GM18519 (cell line): ENCODE results near the gene SCAI.
"Not testable (repeated sequence)": the region's sequence is repeated elsewhere in the genome, so short reads cannot be mapped to it uniquely, and the experiment has no call there.

Experiments used
- ATAC-seq: cut with Tn5 transposase; IDR thresholded peaks from one replicate; pipeline ENCODE4 v1.9.1; 2021; ENCODE audit warnings: mild to moderate bottlenecking, moderate library complexity; ENCODE audit not compliant: unreplicated experiment, low FRiP score

Gene SCAI

DNA sequence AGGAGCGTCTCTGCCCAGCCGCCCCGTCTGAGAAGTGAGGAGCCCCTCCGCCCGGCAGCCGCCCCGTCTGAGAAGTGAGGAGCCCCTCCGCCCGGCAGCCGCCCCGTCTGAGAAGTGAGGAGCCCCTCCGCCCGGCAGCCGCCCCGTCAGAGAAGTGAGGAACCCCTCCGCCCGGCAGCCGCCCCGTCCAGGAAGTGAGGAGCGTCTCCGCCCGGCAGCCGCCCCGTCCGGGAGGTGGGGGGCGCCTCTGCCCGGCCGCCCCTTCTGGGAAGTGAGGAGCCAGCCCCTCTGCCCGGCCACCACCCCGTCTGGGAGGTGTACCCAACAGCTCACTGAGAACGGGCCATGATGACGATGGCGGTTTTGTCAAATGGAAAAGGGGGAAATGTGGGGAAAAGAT lies 34.8 kb downstream of the SCAI start:
- not testable (repeated sequence) for ATAC-seq

DNA sequence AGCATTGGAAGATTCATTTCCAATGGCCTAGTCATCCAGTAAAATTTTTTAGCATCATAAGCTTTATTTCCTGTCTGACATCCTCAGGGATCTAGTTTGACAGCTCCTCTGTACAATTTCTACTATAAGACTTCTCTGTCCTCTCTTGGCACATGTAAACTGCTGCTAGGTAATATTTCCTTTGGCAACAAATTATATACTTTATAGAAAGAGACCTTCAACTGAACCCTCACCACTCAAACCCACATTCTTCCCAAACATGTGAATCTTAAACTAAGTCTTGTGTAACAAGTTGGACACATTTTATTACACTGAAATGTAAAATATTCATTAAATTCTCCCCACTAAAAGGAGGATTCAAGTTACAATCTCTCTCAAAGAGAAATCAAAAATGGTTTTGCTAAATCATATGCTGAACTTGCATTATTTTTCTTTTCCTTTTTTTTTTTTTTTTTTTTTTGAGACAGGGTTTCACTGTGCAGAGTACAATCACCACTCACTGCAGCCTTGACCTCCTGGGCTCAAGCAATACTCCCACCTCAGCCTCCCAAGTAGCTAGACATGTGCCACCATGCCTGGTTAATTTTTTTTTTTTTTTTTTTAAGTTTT lies 36.9 kb downstream of the SCAI start:
- no peak for ATAC-seq

DNA sequence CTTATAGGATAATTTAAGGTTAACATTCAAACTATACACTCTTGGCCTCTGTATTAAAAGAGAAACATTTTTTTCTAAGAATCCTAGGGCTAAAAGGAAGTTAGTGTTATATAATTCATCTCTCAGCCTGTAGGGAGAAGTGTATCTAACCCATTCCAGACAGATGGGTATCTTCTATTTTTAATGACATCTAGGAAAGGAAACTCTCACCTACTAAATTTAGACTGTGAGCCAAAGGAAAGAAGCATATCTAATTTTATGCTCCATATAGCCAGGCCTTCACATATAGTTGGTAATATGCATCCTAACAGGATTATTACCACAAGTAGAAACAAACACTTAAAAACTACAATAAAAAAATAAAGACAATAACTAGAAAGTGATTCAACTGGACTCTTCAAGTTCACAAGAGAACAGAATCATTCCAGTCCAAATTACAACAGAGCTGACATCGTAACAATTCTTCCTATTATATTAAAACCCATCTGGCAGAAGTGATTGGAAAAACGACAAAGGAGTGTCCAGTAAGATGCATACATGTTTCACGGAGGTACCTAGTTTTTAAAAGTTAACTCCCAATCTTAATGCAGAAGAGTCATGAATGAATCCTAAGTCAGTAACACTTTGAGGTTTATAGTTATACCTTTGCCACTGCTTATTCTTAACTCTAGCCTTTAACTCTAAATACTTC lies 39.4 kb downstream of the SCAI start:
- no peak for ATAC-seq

DNA sequence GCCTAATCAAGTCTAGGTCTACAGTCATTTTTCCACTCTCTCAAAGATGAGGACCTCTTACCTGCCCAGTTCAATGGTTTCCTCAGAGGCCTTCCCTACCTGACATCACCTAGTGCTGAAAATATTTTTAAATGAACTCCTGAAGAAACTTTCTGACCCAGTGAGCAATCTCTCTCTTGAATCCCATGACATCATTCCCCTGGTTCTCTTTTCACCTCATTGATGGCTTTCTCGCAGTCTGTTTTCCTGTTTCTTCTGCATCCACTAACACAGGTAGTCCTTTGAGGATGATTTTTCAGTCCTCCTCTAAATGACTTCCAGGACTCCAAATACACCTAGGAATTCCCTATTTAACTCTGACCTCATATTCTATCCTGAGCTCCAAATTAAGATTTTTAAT lies 40.3 kb downstream of the SCAI start:
- ATAC-seq: no peak

DNA sequence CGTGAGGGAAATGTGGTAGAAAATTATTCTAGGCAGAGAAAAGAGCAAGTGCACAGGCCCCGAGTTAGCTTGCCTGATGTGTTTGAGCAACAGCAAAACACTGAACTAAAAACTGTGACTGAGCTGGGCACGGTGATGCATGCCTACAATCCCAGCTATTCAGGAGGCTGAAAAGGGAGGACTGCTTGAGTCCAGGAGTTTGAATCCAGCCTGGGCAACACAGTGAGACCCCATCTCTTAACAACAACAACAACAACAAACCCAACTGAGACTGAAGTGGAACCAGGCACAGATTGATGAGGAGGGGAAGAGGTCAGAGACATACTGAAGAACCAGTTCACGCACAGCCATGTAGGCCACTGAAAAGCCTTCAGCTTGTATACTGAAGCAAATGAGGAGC lies 42.5 kb downstream of the SCAI start:
- no peak for ATAC-seq

DNA sequence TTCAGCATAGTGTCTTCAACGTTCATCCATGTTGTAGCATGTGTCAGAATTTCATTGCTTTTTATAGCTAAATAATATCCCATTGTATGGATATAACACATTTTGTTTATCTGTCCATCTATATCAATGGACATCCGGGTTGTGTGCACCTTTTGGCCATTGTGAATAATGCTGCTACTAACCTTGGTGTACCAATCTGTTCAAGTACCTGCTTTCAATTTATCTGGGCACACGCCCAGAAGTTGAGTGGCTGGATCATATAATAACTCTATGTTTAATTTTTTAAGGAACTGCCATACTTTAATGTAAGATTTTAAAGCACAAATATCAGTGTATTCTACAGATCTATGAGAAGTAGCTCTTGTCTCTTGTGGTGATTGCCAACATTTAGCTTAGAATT lies 43.5 kb downstream of the SCAI start:
- no peak for ATAC-seq

DNA sequence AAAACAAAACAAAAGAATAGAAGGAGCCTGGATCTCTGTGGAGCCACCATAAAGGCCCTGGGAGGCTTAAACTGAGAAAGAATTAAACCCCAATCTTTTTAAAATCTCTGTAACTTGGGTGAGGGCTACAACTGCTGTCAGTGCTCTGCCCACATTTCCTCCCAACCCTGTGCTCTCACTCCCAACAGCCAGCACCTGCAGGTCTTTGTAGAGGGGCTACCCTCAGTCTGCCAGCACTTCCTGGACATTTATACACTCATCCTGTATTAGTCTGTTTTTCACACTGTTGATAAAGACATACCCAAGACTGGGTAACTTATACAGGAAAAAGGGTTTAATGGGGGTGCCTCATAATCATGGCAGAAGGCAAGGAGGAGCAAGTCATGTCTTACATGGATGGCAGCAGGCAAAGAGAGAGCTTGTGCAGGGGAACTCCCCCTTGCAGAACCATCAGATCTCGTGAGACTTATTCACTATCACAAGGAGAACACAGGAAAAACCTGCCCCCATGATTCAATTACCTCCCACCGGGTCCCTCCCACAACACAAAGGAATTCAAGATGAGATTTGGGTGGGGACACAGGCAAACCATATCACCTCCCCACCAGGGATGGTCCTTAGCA lies 47.4 kb downstream of the SCAI start:
- ATAC-seq: no peak

DNA sequence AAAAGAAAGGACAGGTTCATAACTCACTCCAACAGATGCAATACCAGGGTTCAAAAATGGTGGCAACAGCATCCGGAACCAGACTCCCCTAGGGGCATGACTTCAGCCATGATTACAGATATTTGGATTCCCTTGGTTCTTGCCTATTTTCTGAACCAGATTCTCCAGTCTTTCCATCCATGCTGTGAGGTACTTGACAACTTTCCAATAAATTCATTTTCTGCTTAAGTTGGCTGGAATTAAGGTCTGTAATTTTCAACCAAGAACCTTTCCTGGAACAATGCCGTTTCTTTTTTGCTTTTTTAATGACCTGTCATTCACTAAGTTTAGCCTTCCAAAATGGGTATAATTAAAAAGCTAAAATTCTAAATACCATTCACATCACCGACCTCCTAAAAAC lies 52.2 kb downstream of the SCAI start:
- ATAC-seq: no peak

DNA sequence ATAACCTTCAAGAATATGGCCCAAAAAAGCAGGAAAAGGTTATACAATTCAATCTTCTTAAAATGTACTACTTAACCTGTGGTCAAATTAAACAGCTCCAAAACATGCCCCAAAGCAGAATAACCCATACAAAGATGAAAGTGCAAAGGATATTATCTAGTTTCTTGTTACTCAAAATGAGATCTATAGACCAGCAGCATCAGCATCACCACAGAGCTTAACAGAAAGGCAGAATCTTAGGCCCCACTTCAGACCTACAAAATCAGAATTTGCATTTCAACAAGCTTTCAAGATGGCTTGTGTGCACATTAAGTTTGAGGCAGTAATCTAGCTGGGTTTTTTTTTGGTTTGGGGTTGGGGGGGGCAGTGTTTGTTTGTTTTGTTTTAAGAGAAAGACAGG lies 54.0 kb downstream of the SCAI start:
- ATAC-seq: no peak

DNA sequence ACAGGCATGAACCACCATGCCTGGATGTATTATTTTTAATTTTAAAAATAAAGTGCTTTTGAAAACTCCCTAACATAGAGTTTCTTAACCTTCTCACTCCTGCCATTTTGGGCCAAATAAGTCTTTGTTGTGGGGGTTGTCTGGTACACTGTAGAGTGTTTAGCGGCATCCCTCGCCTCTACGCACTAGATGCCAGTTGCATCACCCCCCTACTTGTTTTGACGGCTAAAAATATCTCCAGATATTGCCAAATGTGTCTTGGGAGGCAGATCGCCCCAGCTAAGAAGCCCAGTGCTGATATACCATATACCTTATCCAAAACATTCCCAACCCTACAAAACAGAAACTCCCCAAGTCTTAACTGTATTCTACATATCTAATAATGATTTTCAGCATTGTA lies 54.6 kb downstream of the SCAI start:
- no peak for ATAC-seq

DNA sequence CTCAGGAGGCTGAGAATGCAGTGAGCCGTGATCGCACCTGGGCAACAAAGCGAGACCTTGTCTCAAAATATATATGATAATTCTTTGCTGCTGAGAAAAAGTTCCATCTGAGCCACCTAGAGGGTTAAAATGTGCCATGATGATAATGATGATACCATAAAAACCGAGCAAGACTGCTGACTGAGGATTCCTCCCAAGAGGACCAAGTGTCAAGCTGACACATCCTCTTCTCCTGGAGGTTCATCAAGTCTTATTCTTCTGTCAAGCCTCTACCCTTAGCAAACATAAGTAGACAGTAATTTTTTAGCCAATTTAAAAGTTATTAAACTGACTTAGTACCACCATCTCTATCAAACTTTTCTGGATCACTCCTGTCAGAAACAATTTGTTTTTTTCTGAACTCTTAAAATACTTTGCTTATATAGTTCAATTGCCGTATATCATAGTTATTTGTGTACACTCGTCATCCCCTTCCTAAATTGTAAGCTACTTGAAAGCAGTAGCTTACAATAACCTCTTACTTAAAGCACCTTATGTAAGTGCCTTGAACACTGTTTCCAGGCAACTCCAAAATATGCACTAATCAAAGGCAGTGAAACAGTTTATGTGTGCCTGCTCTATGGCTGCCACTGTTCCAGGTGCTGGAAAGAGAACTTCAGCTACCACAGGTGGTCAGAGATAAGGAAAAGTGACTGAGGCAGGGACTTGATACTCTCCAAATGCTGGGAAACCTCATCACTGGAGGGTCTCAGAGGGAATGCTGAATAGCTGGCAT lies 57.4 kb downstream of the SCAI start:
- ATAC-seq: no peak

DNA sequence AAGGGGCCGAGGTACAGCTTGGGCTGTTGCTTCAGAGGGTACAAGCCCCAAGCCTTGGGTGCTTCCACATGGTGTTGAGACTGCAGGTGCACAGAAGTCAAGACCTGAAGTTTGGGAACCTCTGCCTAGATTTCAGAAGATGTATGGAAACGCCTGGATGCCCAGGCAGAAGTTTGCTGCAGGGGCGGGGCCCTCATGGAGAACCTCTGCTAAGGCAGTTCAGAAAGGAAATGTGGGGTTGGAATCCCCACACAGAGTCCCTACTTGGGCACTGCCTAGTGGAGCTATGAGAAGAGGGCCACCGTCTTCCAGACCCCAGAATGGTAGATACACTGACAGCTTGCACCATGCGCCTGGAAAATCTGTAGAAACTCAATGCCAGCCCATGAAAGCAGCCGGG lies 61.1 kb downstream of the SCAI start:
- ATAC-seq: not testable (repeated sequence)

DNA sequence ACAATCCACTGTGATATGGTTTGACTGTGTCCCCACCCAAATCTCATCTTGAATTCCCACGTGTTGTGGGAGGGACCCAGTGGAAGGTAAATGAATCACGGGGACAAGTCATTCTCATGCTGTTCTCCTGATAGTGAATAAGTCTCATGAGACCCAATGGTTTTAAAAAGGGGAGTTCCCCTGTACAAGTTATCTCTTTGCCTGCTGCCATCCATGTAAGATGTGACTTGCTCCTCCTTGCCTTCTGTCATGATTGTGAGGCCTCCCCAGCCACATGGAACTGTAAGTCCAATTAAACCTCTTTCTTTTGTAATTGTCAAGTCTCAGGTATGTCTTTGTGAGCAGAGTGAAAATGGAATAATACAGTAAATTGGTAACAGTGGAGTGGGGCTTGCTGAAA lies 62.5 kb downstream of the SCAI start:
- not testable (repeated sequence) for ATAC-seq

DNA sequence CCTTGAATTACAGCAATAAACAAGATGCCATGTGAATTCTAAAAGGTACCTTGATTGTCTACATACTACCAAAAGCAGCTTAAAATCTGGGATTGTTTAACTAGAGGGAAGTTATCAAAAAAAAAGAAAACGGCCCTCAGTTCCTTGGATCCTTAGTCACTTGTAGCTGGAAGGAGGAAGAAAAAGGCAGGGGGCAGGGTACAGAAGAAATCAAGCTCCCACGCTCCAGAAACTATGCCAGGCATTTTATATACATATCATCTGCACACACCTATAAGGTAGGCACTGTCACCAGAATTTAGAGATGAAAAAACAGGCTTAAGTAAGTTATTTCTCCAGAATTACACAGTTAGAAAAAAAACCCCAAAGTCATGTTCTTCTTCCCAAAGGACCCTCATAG lies 63.4 kb downstream of the SCAI start:
- ATAC-seq: no peak

DNA sequence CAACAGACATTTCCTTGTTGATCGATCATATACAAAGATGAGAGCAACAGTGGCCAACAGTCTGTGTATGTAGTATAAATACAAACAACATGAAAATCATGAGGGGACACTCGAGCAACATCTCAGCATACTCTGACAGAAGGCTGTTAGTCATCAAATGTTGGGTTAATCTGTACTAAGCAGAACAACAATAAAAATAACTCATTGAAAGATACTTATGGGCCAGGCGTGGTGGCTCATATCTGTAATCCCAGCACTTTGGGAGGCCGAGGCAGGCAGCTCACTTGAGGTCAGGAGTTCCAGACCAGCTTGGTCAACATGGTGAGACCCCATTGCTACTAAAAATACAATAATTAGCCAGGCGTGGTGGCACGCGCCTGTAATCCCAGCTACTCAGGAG lies 67.3 kb downstream of the SCAI start:
- ATAC-seq: no peak

DNA sequence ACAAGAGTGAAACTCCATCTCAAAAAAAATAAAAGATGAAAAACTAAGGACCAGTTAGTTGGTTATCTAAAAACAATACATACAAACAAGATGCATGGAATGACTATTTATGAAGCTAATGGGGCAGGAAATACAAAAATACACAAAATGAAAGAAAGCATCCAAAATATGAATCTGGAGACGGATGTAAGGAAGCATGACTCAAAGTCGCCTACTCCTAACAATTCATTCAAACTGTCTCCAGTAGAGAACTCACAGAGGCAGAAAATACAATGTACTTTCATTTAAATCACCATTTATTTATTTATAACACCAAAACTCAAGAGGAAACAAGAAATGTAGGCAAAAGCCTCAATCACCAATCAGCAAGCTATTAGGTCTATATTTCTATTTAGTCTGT lies 68.4 kb downstream of the SCAI start:
- ATAC-seq: no peak

DNA sequence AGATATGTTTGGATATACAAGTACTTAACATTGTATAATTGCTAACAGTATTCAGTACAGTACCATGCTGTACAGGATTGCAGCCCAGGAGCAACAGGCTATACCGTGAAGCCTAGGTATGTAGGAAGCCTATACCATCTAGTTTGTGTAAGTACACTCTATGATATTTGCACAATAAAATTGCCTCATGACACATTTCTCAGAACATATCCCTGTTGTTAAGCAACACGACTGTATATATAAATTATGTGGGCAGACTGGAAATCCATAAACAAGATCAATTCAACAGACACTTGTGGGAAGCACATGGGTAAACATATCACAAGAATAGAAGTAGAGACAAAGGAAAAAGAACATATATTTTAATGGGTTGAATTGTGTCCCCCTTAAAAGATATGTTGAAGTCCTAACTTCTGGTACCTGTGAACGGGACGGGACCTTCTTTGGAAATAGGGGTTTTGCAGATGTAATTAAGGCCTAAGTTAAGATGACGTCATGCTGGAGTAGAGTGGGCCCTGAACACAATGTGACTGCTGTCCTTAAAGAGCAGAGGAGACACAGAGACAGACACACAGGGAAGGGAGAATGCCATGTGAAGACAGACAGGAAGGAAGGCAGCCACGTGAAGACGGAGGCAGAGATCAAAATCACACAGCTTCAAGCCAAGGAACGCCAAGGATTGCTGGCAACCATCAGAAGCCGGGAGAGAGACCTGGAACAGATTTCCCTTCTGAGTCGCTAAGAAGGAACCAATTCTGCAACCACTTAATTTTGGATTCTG lies 76.3 kb downstream of the SCAI start:
- ATAC-seq: no peak

DNA sequence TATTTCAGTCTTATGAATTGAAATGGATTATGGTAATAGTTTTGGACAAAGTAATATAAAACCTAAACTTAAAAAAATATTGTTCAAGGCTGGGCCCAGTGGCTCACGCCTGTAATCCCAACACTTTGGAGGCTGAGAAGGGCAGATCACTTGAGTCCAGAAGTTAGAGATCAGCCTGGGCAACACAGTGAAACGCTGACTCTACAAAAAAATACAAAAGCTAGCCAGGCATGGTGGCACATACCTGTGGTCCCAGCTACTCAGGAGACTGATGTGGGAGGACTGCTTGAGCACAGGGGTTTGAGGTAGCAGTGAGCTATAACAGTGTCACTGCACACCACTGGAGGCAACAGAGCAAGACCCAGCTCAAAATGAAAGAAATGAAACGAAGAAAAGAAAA lies 81.9 kb downstream of the SCAI start:
- ATAC-seq: no peak

DNA sequence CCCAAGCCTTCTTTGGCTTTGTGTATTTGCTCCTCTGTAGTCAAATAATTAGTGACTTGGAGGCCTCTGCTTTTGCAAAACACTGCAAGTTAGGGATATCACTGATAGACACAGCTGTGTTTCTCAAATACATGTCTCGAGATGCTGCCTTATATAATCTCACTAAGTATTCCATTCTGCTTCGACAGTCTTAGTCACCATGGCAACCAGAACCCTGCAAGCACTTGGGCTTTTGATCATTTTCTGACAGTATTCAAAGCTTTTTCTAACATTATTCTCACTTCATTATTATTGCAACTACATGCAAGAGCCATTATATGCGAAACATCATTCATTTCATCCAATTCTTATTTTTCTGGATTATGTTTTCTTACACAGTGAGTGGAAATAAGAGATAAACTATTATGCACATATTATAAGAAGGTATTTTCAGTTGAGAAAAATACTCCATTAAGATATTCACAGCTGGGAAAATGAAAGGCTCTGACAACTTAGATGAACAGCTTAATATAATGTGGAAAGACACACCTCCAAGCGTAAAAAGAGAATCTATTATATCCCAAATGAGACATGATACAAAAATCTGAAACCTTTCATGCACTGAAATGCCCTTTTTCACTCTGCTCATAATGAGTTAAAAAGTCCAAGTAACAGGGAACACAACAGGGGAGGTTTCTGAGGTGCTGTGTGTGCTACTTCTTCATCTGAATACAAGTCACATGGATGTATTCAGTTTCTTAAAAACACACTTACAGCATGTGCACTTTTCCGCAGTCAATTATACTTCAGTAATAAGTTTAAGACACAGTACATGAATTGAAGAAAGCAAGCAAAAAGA lies 93.9 kb downstream of the SCAI start:
- ATAC-seq: no peak

DNA sequence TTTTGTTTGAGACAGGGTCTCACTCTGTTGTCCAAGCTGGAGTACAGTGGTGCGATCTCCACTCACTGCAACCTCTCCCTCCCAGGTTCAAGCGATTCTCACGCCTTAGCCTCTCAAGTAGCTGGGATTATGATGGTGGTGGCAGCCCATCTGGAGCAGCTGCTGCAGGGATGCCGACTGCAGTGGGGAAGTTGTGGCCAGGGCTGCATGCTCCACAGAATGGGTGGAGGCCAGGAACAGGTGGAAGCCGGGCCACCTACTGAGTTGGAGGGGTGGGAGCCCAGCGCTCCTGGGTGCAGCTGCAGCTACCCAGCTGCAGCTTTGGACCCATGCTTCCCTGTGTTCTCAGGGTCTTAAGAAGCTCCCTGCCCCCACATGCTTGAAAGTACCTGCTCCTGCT lies 99.7 kb downstream of the SCAI start:
- no peak for ATAC-seq
